Measurements from ENCODE around the gene PACSIN1. TPM values are rescaled to one million over a fixed set of nuclear protein-coding genes. Genes with fewer than 3 reads are reported as not detected.

Gene PACSIN1
- total RNA-seq, 1 donor from 2014 or later, result 0.41 TPM

GRCh38 chr6:34566830-34567546, 101.1 kb downstream of the PACSIN1 start:
- Histone ChIP-seq H3K27ac (no peak overlapping the region), H2AFZ (replicated peaks) (no peak overlapping the region), H3K9ac (no peak overlapping the region), H3F3A (ENCODE audit: low read depth) (no peaks in the 10 kb centered on the region), H3K27me3 (no peaks in the 10 kb centered on the region), H3K9me3 (ENCODE audit: low read depth) (no peaks in the 10 kb centered on the region), H4K20me1 (ENCODE audit: low read depth) (no peaks in the 10 kb centered on the region), H3K4me1 (peaks cover 16% of the 10 kb centered on the region), H3K4me3 (no peak overlapping the region), H3K36me3 (no peaks in the 10 kb centered on the region), H3K79me2 (ENCODE audit: low read depth) (no peaks in the 10 kb centered on the region), H3K4me2 (no peak overlapping the region)
- Mint-ChIP-seq H3K4me3 (no peak overlapping the region), H3K4me1 (peaks cover 22% of the 10 kb centered on the region), H3K27ac (peak overlapping the region; percentile 57), H3K36me3 (no peaks in the 10 kb centered on the region), H3K27me3 (ENCODE audit: insufficient read depth, low read depth) (peaks cover 8% of the 10 kb centered on the region), H3K9me3 (no peaks in the 10 kb centered on the region)
- DNase-seq (ENCODE audit: low spot score), result no peak
- TF ChIP-seq EZH2 (IDR thresholded peaks at IDR 0.05) (no peak), EZH2phosphoT487 (IDR thresholded peaks at IDR 0.05) (no peak)

GRCh38 chr6:34568341-34569201, 102.7 kb downstream of the PACSIN1 start:
- no peaks in the 10 kb centered on the region for H3K36me3 Mint-ChIP-seq
- no peaks in the 10 kb centered on the region for H3K9me3 Mint-ChIP-seq
- Histone ChIP-seq H3K79me2 (ENCODE audit: low read depth) (no peaks in the 10 kb centered on the region), H4K20me1 (ENCODE audit: low read depth) (no peaks in the 10 kb centered on the region), H3K9ac (no peak overlapping the region), H3K4me3 (no peak overlapping the region), H3F3A (ENCODE audit: low read depth) (no peaks in the 10 kb centered on the region), H3K9me3 (ENCODE audit: low read depth) (no peaks in the 10 kb centered on the region), H3K36me3 (no peaks in the 10 kb centered on the region), H3K4me2 (no peak overlapping the region), H2AFZ (replicated peaks) (no peak overlapping the region), H3K4me1 (peaks cover 16% of the 10 kb centered on the region), H3K27ac (no peak overlapping the region), H3K27me3 (no peaks in the 10 kb centered on the region)
- TF ChIP-seq EZH2phosphoT487 (IDR thresholded peaks at IDR 0.05) (no peak), CTCF (IDR thresholded peaks at IDR 0.05) (no peak), EZH2 (IDR thresholded peaks at IDR 0.05) (no peak)
- peak overlapping the region; percentile 70 for H3K27ac Mint-ChIP-seq
- H3K4me1 Mint-ChIP-seq, result peaks cover 24% of the 10 kb centered on the region
- peaks cover 8% of the 10 kb centered on the region for H3K27me3 Mint-ChIP-seq (ENCODE audit: insufficient read depth, low read depth)
- no peak for DNase-seq (ENCODE audit: low spot score)
- no peak overlapping the region for H3K4me3 Mint-ChIP-seq

- peaks cover 10% of the 10 kb centered on the region for H3K27me3 Mint-ChIP-seq (ENCODE audit: insufficient read depth, low read depth)
- no peak overlapping the region for H3K9ac ChIP-seq
- no peak overlapping the region for H3K4me2 ChIP-seq
- peaks cover 16% of the 10 kb centered on the region for H3K4me1 ChIP-seq
- H2AFZ ChIP-seq (replicated peaks), result no peak overlapping the region
- H3K79me2 ChIP-seq (ENCODE audit: low read depth), result no peaks in the 10 kb centered on the region
- no peaks in the 10 kb centered on the region for H3K9me3 Mint-ChIP-seq
- no peak for TF ChIP-seq EZH2phosphoT487 (IDR thresholded peaks at IDR 0.05)
- peaks cover 24% of the 10 kb centered on the region for H3K4me1 Mint-ChIP-seq
- no peaks in the 10 kb centered on the region for H3K9me3 ChIP-seq (ENCODE audit: low read depth)
- H4K20me1 ChIP-seq (ENCODE audit: low read depth), result no peaks in the 10 kb centered on the region
- H3K27ac Mint-ChIP-seq, result no peak overlapping the region
- no peaks in the 10 kb centered on the region for H3K36me3 ChIP-seq
- H3K36me3 Mint-ChIP-seq, result no peaks in the 10 kb centered on the region
- H3K27me3 ChIP-seq, result no peaks in the 10 kb centered on the region
- no peaks in the 10 kb centered on the region for H3F3A ChIP-seq (ENCODE audit: low read depth)
- H3K4me3 ChIP-seq, result no peak overlapping the region
- no peak for DNase-seq (ENCODE audit: low spot score)
- H3K4me3 Mint-ChIP-seq, result no peak overlapping the region
- H3K27ac ChIP-seq, result no peak overlapping the region
Observed at GRCh38 chr6:34569361-34569973, 103.6 kb downstream of the PACSIN1 start.

GRCh38 chr6:34570066-34570833, 104.4 kb downstream of the PACSIN1 start:
- Histone ChIP-seq H2AFZ (replicated peaks) (no peak overlapping the region), H4K20me1 (ENCODE audit: low read depth) (no peaks in the 10 kb centered on the region), H3K27me3 (no peaks in the 10 kb centered on the region), H3F3A (ENCODE audit: low read depth) (no peaks in the 10 kb centered on the region), H3K36me3 (no peaks in the 10 kb centered on the region), H3K27ac (no peak overlapping the region), H3K4me3 (no peak overlapping the region), H3K4me1 (peaks cover 16% of the 10 kb centered on the region), H3K9me3 (ENCODE audit: low read depth) (no peaks in the 10 kb centered on the region), H3K79me2 (ENCODE audit: low read depth) (no peaks in the 10 kb centered on the region), H3K4me2 (no peak overlapping the region), H3K9ac (no peak overlapping the region)
- Mint-ChIP-seq H3K27ac (no peak overlapping the region), H3K4me3 (no peak overlapping the region), H3K4me1 (peaks cover 24% of the 10 kb centered on the region), H3K27me3 (ENCODE audit: insufficient read depth, low read depth) (peaks cover 10% of the 10 kb centered on the region), H3K9me3 (no peaks in the 10 kb centered on the region), H3K36me3 (no peaks in the 10 kb centered on the region)
- TF ChIP-seq CTCF (IDR thresholded peaks at IDR 0.05), result no peak
- no peak for TF ChIP-seq EZH2 (IDR thresholded peaks at IDR 0.05)
- no peak for TF ChIP-seq EZH2phosphoT487 (IDR thresholded peaks at IDR 0.05)
- DNase-seq (ENCODE audit: low spot score), result no peak

All from neural progenitor cell (in vitro differentiated cells).